Stomach smooth muscle (tissue), 2 donors: ENCODE results near the gene PITPNM2.

Source experiments
- H3K27ac ChIP-seq: one replicate; pipeline ENCODE4 v1.7.0; 2013; ENCODE audit warnings: mild to moderate bottlenecking, low read length, inconsistent platforms
- H3K27me3 ChIP-seq, 2 donors: one replicate each; pipeline ENCODE4 v1.7.0; 2013; ENCODE audit warnings: low read length in 2 of 2; ENCODE audit not compliant: insufficient read depth in 2 of 2, control insufficient read depth in 1 of 2
- H3K36me3 ChIP-seq, 2 donors: one replicate each; pipeline ENCODE4 v1.7.0; 2013; ENCODE audit warnings: low read length in 2 of 2; ENCODE audit not compliant: control insufficient read depth in 2 of 2, insufficient read depth in 2 of 2
- H3K4me1 ChIP-seq: one replicate; pipeline ENCODE4 v1.7.0; 2013; ENCODE audit warnings: low read length; ENCODE audit not compliant: control insufficient read depth, insufficient read depth
- H3K4me3 ChIP-seq, 2 donors: one replicate each; pipeline ENCODE4 v1.7.0; 2013; ENCODE audit warnings: low read length in 2 of 2
- H3K9ac ChIP-seq, 2 donors: one replicate each; pipeline ENCODE4 v1.7.0; 2013; ENCODE audit warnings: low read length in 2 of 2, mild to moderate bottlenecking in 1 of 2
- H3K9me3 ChIP-seq, 2 donors: one replicate each; pipeline ENCODE4 v1.7.0; 2013; ENCODE audit warnings: low read length in 2 of 2; ENCODE audit not compliant: control insufficient read depth in 2 of 2
- donor health status: healthy.
- donor health status: Pancreatic carcinoma.

Gene PITPNM2

DNA sequence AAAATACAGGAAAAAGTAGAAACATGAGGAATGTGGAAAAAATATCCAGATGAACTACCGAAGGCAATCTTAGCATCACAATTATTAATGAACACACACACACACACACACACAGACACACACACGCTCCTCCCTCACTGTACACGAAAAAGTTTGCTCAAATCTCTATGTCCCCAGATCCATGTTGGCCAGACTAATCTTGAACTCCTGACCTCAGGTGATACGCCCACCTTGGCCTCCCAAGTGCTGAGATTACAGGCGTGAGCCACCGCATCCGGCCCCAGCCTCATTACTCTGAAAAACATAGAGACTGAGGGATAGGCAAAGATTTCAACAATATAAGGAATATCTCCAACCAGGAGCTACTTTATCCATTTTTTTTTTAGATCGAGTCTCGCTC is 17.2 kb downstream of the PITPNM2 start:
- Histone ChIP-seq H3K4me3 (no peak overlapping the region), H3K36me3 (no peaks in the 10 kb centered on the region), H3K9ac (no peak overlapping the region), H3K9me3 (no peaks in the 10 kb centered on the region), H3K4me1 (peaks cover 12% of the 10 kb centered on the region), H3K27me3 (no peaks in the 10 kb centered on the region), H3K27ac (no peak overlapping the region)

- Histone ChIP-seq H3K9ac (no peak overlapping the region), H3K36me3 (no peaks in the 10 kb centered on the region), H3K4me1 (peaks cover 13% of the 10 kb centered on the region), H3K27ac (no peak overlapping the region), H3K9me3 (no peaks in the 10 kb centered on the region), H3K27me3 (no peaks in the 10 kb centered on the region), H3K4me3 (no peak overlapping the region)
Observed at GRCh38 chr12:123132951-123133619, 17.8 kb downstream of the PITPNM2 start.

- peaks cover 17% of the 10 kb centered on the region for H3K4me1 ChIP-seq
- H3K9ac ChIP-seq: peak overlapping the region in 1 of 2 donors; percentile 51
- H3K36me3 ChIP-seq: no peaks in the 10 kb centered on the region
- no peaks in the 10 kb centered on the region for H3K27me3 ChIP-seq
- no peaks in the 10 kb centered on the region for H3K9me3 ChIP-seq
- peak overlapping the region; percentile 1 to 40 for H3K4me3 ChIP-seq
- H3K27ac ChIP-seq: peak overlapping the region; percentile 60
Observed at GRCh38 chr12:123131879-123132402, 18.9 kb downstream of the PITPNM2 start.

DNA sequence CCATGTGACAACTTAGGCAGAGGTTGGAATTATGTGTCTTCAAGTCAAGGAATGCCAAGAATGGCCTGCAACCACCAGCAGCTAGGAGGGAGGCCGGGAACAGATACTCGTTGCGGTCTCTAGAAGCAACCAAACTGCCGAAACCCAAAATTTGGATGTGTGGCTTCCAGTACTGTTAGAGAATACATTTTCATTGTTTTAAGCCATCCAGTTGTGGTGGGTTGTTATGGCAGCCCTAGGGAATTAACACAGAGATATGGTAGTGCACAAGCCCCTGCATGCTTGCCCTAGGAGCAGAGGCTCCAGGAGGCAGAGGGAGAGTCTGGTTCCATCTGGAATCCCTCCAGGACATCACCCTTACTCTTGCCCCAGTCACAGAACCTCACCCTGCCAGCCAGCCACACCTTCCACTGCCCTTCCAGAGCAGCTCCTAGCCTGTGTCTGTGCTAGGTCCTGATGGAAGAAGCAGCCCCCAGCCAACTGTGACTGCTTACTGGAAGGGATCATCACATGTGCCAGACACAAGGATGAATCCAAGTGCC is 19.5 kb downstream of the PITPNM2 start:
- peak overlapping the region in 1 of 2 donors; percentile 51 for H3K9ac ChIP-seq
- peaks cover 19% of the 10 kb centered on the region for H3K4me1 ChIP-seq
- no peaks in the 10 kb centered on the region for H3K36me3 ChIP-seq
- H3K27me3 ChIP-seq: no peaks in the 10 kb centered on the region
- peak overlapping the region; percentile 60 for H3K27ac ChIP-seq
- H3K4me3 ChIP-seq: peak overlapping the region; percentile 1 to 40
- no peaks in the 10 kb centered on the region for H3K9me3 ChIP-seq

DNA sequence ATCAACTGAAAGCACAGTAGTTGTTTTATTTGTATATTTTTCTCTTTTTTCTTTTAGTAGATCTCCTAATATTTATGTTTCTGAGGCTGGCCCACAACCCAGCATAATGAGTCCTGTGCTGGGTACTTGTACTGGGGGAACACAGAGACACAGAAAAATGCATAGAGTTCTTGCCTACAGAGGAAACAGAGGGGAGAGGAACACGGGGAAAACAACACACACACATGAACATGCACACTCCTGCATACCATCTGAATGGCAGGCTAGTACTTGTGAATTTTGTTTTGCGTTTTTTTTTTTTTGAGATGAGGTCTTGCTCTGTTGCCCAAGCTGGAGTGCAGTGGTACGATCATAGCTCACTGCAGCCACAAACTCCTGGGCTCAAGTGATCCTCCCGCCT is 21.3 kb downstream of the PITPNM2 start:
- no peaks in the 10 kb centered on the region for H3K27me3 ChIP-seq
- H3K4me1 ChIP-seq: peaks cover 23% of the 10 kb centered on the region
- H3K36me3 ChIP-seq: no peaks in the 10 kb centered on the region
- H3K9ac ChIP-seq: no peak overlapping the region
- no peaks in the 10 kb centered on the region for H3K9me3 ChIP-seq
- no peak overlapping the region for H3K27ac ChIP-seq
- no peak overlapping the region for H3K4me3 ChIP-seq

GRCh38 chr12:123127182-123127495 is 23.8 kb downstream of the PITPNM2 start:
- no peaks in the 10 kb centered on the region for H3K9me3 ChIP-seq
- H3K27me3 ChIP-seq: no peaks in the 10 kb centered on the region
- H3K27ac ChIP-seq: no peak overlapping the region
- no peak overlapping the region for H3K9ac ChIP-seq
- peaks cover 22% of the 10 kb centered on the region for H3K4me1 ChIP-seq
- H3K4me3 ChIP-seq: no peak overlapping the region
- H3K36me3 ChIP-seq: no peaks in the 10 kb centered on the region

GRCh38 chr12:123126294-123127181 is 24.4 kb downstream of the PITPNM2 start:
- Histone ChIP-seq H3K36me3 (no peaks in the 10 kb centered on the region), H3K27ac (no peak overlapping the region), H3K27me3 (no peaks in the 10 kb centered on the region), H3K4me3 (no peak overlapping the region), H3K4me1 (peaks cover 16% of the 10 kb centered on the region), H3K9me3 (no peaks in the 10 kb centered on the region), H3K9ac (no peak overlapping the region)

DNA sequence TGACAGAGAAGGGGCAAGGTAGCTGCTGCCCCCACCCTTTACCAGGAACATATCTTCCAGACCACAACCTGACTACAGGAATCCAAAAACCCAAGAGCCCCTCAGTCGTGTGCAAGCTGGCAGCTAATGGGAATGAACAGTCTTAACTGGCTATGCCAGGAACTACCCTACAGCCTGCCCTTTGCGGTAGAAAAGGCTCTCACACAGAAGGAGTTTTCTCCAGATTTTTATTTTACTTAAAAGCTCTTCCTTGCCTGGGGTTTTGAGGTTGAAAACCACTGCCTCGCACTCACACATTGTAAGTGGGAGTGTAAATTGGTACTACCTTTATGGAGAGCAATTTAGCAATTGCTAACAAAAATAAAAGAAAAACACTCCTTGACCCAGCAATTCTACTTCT is 28.3 kb downstream of the PITPNM2 start:
- Histone ChIP-seq H3K9ac (no peak overlapping the region), H3K4me3 (no peak overlapping the region), H3K36me3 (no peaks in the 10 kb centered on the region), H3K27ac (no peak overlapping the region), H3K4me1 (peaks cover 21% of the 10 kb centered on the region), H3K27me3 (no peaks in the 10 kb centered on the region), H3K9me3 (no peaks in the 10 kb centered on the region)

DNA sequence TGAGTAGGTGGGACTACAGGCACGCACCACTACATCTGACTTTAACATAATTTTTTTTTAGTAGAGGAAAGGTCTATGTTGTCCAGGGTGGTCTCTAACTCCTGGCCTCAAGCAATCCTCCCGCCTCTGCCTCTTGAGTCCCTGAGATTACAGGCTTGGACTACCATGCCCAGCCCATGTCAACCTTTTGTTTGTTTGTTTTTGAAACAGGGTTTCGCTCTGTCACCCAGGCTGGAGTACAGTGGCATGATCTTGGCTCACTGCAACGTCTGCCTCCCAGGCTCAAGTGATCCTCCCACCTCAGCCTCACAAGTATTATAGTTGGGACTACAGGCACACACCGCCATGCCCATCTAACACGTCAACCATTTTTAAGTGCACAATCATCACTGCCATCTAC is 29.2 kb downstream of the PITPNM2 start:
- Histone ChIP-seq H3K27me3 (no peaks in the 10 kb centered on the region), H3K4me1 (peaks cover 28% of the 10 kb centered on the region), H3K9me3 (no peaks in the 10 kb centered on the region), H3K9ac (no peak overlapping the region), H3K4me3 (no peak overlapping the region), H3K27ac (no peak overlapping the region), H3K36me3 (no peaks in the 10 kb centered on the region)

DNA sequence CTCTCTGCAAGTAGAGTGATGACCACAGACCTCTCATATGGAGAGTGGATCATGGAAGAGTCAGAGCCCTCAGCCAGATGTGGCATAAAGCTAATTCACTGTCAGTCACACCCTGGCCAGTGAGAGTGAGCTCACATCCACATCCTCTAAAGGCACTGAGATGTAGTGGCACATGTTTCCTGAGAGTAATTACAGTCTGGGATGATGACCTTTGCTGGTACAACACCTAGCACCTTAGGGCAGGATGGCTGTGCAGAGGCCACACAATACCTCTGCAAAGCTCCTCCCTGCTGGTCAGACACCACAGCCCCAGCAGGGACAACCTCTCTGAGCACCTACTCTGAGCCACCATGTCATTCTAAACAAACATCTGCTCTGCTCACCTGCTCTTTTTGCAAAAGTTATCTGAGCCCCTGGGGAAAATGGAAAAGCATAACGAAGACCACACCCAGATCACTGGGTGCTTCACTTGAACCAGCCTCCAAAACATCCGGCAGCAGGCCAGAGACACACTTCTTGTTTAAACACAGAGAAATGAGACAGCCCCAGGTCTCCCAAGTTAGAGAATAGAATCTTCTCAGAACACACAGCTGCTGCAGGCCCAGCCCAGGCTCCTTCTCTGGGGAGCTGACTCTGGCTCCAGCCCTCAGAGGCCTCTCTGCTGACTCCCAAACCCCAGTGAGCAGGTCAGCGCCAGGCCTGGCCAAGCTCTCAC is 30.3 kb downstream of the PITPNM2 start:
- no peaks in the 10 kb centered on the region for H3K36me3 ChIP-seq
- H3K27me3 ChIP-seq: no peaks in the 10 kb centered on the region
- H3K27ac ChIP-seq: no peak overlapping the region
- no peak overlapping the region for H3K4me3 ChIP-seq
- H3K9ac ChIP-seq: no peak overlapping the region
- peaks cover 32% of the 10 kb centered on the region for H3K4me1 ChIP-seq
- H3K9me3 ChIP-seq: no peaks in the 10 kb centered on the region
